Breast epithelium (tissue), 4 donors: ENCODE data around the gene ZNF142. TPM values are rescaled to one million over a fixed set of nuclear protein-coding genes. Genes with fewer than 3 reads are reported as not detected.
"Not testable (repeated sequence)": the region's sequence is repeated elsewhere in the genome, so short reads cannot be mapped to it uniquely, and the experiment has no call there.

ENCODE experiments used
- DNase-seq, 2 donors: peaks; one replicate each; pipeline ENCODE4 v3.0.0-alpha.2; 2019; ENCODE audit warnings: low spot score in 2 of 2
- H3K27ac ChIP-seq, 2 donors: fragments of 200-600 bp; sonication (generic) in 1 of 2; one replicate each; pipeline ENCODE4 v1.5.1; 2016 to 2019; ENCODE audit warnings: mild to moderate bottlenecking in 1 of 2
- H3K27me3 ChIP-seq, 2 donors: fragments of 200-600 bp; sonication (generic) in 1 of 2; one replicate each; pipeline versions ENCODE4 v1.5.1 to v1.6.0; 2017 to 2019; ENCODE audit warnings: control low read depth in 1 of 2, mild to moderate bottlenecking in 1 of 2
- H3K36me3 ChIP-seq: fragments of 200-600 bp; one replicate; pipeline ENCODE4 v1.5.1; 2019
- H3K4me1 ChIP-seq, 2 donors: fragments of 200-600 bp; sonication (generic); one replicate each; pipeline ENCODE4 v1.5.1; 2016 to 2019; ENCODE audit warnings: control low read depth in 1 of 2
- H3K4me3 ChIP-seq, 3 donors: fragments of 200-600 bp; sonication (generic); 1 replicate in 2 of 3; 2 replicates in 1 of 3; pipeline ENCODE4 v1.5.1; 2016 to 2019; ENCODE audit warnings: mild to moderate bottlenecking in 3 of 3, moderate library complexity in 2 of 3
- H3K9me3 ChIP-seq, 2 donors: fragments of 200-600 bp; sonication (generic) in 1 of 2; one replicate each; pipeline ENCODE4 v1.5.1; 2016 to 2019; ENCODE audit warnings: control low read depth in 1 of 2
- CTCF ChIP-seq, 3 donors: fragments of 450-650 bp; IDR thresholded peaks; one replicate each; pipeline ENCODE4 v1.5.1; 2016 to 2017; ENCODE audit warnings: antibody characterized with exemption in 3 of 3, mild to moderate bottlenecking in 3 of 3, moderate library complexity in 3 of 3
- POLR2A ChIP-seq: fragments of 450-650 bp; IDR thresholded peaks from one replicate; pipeline ENCODE4 v1.6.1; 2016; ENCODE audit warnings: antibody characterized with exemption, mild to moderate bottlenecking, moderate library complexity
- POLR2AphosphoS5 ChIP-seq, 3 donors: sonication (generic); formaldehyde crosslinking; IDR thresholded peaks; one replicate each; pipeline ENCODE4 v1.6.1; 2017; ENCODE audit warnings: antibody characterized with exemption in 3 of 3
- intact Hi-C: fragments of 100-400 bp; cut with DNase I; formaldehyde crosslinking; loops from one replicate; pipeline ENCODE4 v1.15.1; 2023; ENCODE audit warnings: low total_unique reads
- total RNA-seq, 3 donors: library from RNA; depleted of rRNA; stranded (reverse); fragments of >200 nt; gene quantifications; one replicate each; pipeline ENCODE4 v1.1.0, GENCODE V29; 2016

ZNF142 gene
- total RNA-seq, 3 donors from 2014 or later, result 12.0 to 16.0 (median 15.4) TPM

GRCh38 chr2:218698885-218699284, 39.5 kb upstream of the ZNF142 start:
- Histone ChIP-seq H3K27ac (no peak overlapping the region), H3K9me3 (no peaks in the 10 kb centered on the region), H3K4me3 (no peak overlapping the region), H3K27me3 (no peaks in the 10 kb centered on the region), H3K4me1 (no peaks in the 10 kb centered on the region), H3K36me3 (no peaks in the 10 kb centered on the region)
- intact Hi-C loops, result no loop called here
- TF ChIP-seq POLR2AphosphoS5 (IDR thresholded peaks at IDR 0.05), result no peak
- no peak for TF ChIP-seq CTCF (IDR thresholded peaks at IDR 0.05)
- no peak for TF ChIP-seq POLR2A
- no peak for DNase-seq

GRCh38 chr2:218694405-218695145, 35.2 kb upstream of the ZNF142 start:
- no peaks in the 10 kb centered on the region for H3K9me3 ChIP-seq
- no peaks in the 10 kb centered on the region for H3K4me1 ChIP-seq
- H3K27me3 ChIP-seq, result no peaks in the 10 kb centered on the region
- H3K27ac ChIP-seq, result no peak overlapping the region
- intact Hi-C loops, result no loop called here
- H3K36me3 ChIP-seq, result no peaks in the 10 kb centered on the region
- TF ChIP-seq CTCF (IDR thresholded peaks at IDR 0.05) (no peak), POLR2A (no peak), POLR2AphosphoS5 (IDR thresholded peaks at IDR 0.05) (no peak)
- no peak for DNase-seq
- no peak overlapping the region for H3K4me3 ChIP-seq

- no peaks in the 10 kb centered on the region for H3K9me3 ChIP-seq
- no peaks in the 10 kb centered on the region for H3K4me1 ChIP-seq
- no peaks in the 10 kb centered on the region for H3K36me3 ChIP-seq
- H3K27me3 ChIP-seq, result no peaks in the 10 kb centered on the region
- H3K27ac ChIP-seq, result no peak overlapping the region
- TF ChIP-seq CTCF (IDR thresholded peaks at IDR 0.05) (no peak), POLR2A (no peak), POLR2AphosphoS5 (IDR thresholded peaks at IDR 0.05) (no peak)
- H3K4me3 ChIP-seq, result no peak overlapping the region
- intact Hi-C loops, result no loop called here
- no peak for DNase-seq
These were observed 31.8 kb upstream of the ZNF142 start for GRCh38 chr2:218691234-218691633.

GRCh38 chr2:218687400-218688060, 28.1 kb upstream of the ZNF142 start:
- H3K4me3 ChIP-seq, intact Hi-C loops, H3K4me1 ChIP-seq, H3K27ac ChIP-seq, H3K9me3 ChIP-seq, H3K36me3 ChIP-seq, H3K27me3 ChIP-seq: not testable (repeated sequence)
- peak; percentile 56 to 78 (median 72) for TF ChIP-seq CTCF (IDR thresholded peaks at IDR 0.05)
- TF ChIP-seq POLR2AphosphoS5 (IDR thresholded peaks at IDR 0.05), result peak in 1 of 3 donors; percentile 18
- peak in 1 of 2 donors; percentile 51 for DNase-seq

GRCh38 chr2:218680061-218680460, 20.6 kb upstream of the ZNF142 start:
- intact Hi-C loops, result no loop called here
- H3K9me3 ChIP-seq, result no peaks in the 10 kb centered on the region
- no peaks in the 10 kb centered on the region for H3K27me3 ChIP-seq
- H3K4me1 ChIP-seq, result no peaks in the 10 kb centered on the region
- no peaks in the 10 kb centered on the region for H3K36me3 ChIP-seq
- TF ChIP-seq POLR2A (no peak), CTCF (IDR thresholded peaks at IDR 0.05) (no peak), POLR2AphosphoS5 (IDR thresholded peaks at IDR 0.05) (no peak)
- no peak overlapping the region for H3K4me3 ChIP-seq
- DNase-seq, result no peak
- H3K27ac ChIP-seq, result no peak overlapping the region
